H1 (cell line): ENCODE measurements around the gene ZIC1. TPM values are rescaled to one million over a fixed set of nuclear protein-coding genes. Genes with fewer than 3 reads are reported as not detected.

Experiments used
- CTBP2 ChIP-seq: IDR thresholded peaks from 2 replicates; pipeline ENCODE4 v1.7.0; 2011; ENCODE audit warnings: borderline replicate concordance, mild to moderate bottlenecking, moderate library complexity, mixed read lengths, low read length; ENCODE audit not compliant: insufficient read depth, insufficient read length
- CTCF ChIP-seq, 3 experiments: IDR thresholded peaks; 1 replicate in 2 of 3; 2 replicates in 1 of 3; pipeline versions ENCODE4 v1.5.1 to v1.6.1; 2011; ENCODE audit warnings: low read length in 3 of 3, mild to moderate bottlenecking in 3 of 3, inconsistent platforms in 2 of 3, low read depth in 1 of 3, moderate library complexity in 1 of 3; ENCODE audit not compliant: insufficient read depth in 1 of 3; ENCODE audit errors: control extremely low read depth in 1 of 3
- EZH2 ChIP-seq: fragments of 200-600 bp; sonication (generic); IDR thresholded peaks from 2 replicates; pipeline ENCODE4 v1.7.1; 2012; ENCODE audit warnings: low read depth, mild to moderate bottlenecking, moderate library complexity, low read length, inconsistent platforms; ENCODE audit not compliant: severe bottlenecking
- GABPA ChIP-seq: IDR thresholded peaks from 2 replicates; pipeline ENCODE4 v1.6.1; 2011; ENCODE audit warnings: mild to moderate bottlenecking, low read length, moderate library complexity, borderline replicate concordance; ENCODE audit not compliant: insufficient read depth
- RFX5 ChIP-seq: IDR thresholded peaks from 2 replicates; pipeline ENCODE4 v1.6.1; 2011; ENCODE audit warnings: low read depth, low read length, improper control_type of control experiment, borderline replicate concordance
- RNF2 ChIP-seq: fragments of 200-900, 300-1000 bp; sonication (generic); IDR thresholded peaks from 2 replicates; pipeline ENCODE4 v1.7.1; 2016; ENCODE audit warnings: borderline replicate concordance, low read depth, mild to moderate bottlenecking, antibody characterized with exemption, low read length; ENCODE audit not compliant: poor library complexity, severe bottlenecking; ENCODE audit errors: missing control alignments
- SRF ChIP-seq: IDR thresholded peaks from 2 replicates; pipeline ENCODE4 v1.6.1; 2011; ENCODE audit warnings: mild to moderate bottlenecking, low read depth, low read length, moderate library complexity
- SUZ12 ChIP-seq: fragments of 200-600 bp; sonication (generic); IDR thresholded peaks from 2 replicates; pipeline ENCODE4 v1.6.1; 2012; ENCODE audit warnings: mild to moderate bottlenecking, inconsistent platforms, low read length, moderate library complexity, mixed read lengths
- TBP ChIP-seq: IDR thresholded peaks from 2 replicates; pipeline ENCODE4 v1.6.1; 2011; ENCODE audit warnings: low read depth, low read length, improper control_type of control experiment
- YY1 ChIP-seq: IDR thresholded peaks from 2 replicates; pipeline ENCODE4 v1.6.1; 2011; ENCODE audit warnings: low read depth, mild to moderate bottlenecking, low read length
- polyA plus RNA-seq, 7 experiments: library from polyadenylated mRNA; depleted of rRNA in 3 of 7; stranded (reverse) in 5 of 7; unstranded in 2 of 7; fragments of >200 nt in 5 of 7; fragments of 200-250 nt in 2 of 7; gene quantifications; 1 replicate in 5 of 7; 2 replicates in 1 of 7; 4 replicates in 1 of 7; pipeline versions ENCODE4 v1.2.1 to v1.2.3, GENCODE V29; 2011 to 2013; ENCODE audit warnings: missing spikeins in 2 of 7, mixed read lengths in 2 of 7
- total RNA-seq: library from RNA; stranded (reverse); fragmentation: NEBNext Ultra II Directional; extraction: Animal tissue kit (Norgen Biotek cat#: 25700); gene quantifications from 2 replicates; pipeline ENCODE4 v1.2.1, GENCODE V29; 2021
- TF ChIP-seq, protein P1 (sequence below): IDR thresholded peaks from 2 replicates; pipeline ENCODE4 v1.6.1; 2012; ENCODE audit warnings: inconsistent platforms

The ZIC1 gene
- total and polyA plus RNA-seq, 2 of the 8 experiments (the other 6 are each of a cell fraction or from before 2014, with no cell fraction given), result 0.80 to 2.2 TPM

DNA sequence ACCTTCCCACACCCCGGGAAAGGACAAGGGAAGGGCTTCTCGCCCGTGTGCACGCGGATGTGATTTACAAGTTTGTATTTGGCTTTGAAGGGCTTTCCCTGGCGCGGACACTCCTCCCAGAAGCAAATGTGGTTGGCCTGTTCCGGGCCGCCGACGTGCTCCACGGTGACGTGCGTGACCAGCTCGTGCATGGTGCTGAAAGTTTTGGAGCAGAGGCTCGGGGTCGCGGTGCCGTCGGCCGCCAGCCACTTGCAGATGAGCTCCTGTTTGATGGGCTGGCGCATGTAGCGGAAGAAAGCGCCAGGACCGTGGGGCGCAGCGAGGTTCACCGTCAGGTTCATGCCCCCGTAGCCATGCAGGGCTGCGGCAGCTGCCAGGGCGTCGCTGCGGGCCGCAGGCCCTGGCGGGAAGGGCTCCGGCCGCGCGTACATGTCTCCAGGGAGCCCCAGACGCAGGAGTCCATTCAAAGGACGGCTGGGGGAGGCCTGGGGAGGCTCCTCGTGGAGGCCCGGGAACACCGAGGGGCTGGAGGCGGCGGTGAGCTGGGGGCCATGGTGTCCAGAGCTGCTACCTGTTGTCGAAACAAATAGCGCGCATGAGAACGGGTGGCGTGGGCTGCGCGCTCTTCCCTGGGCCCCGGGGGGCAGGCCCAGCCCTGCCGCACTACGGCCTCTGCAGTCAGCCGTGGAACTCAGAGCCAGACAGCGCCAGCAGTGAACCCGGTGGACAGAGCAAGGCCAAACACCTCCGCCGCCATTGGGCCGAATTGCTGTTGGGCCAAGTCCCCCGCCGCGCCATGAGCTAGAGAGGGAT is 13.1 kb upstream of the ZIC1 start (continued):
- TF ChIP-seq SRF, result no peak
- TF ChIP-seq TBP, result no peak
- TF ChIP-seq CTBP2, result peak; percentile 24
- peak; percentile 74; the same call in 1 of the 2 replicates for TF ChIP-seq YY1
- no peak for TF ChIP-seq GABPA
- TF ChIP-seq RFX5, result no peak
- TF ChIP-seq EZH2, result peak; percentile 99
- TF ChIP-seq RNF2, result peak; percentile 99
- TF ChIP-seq SUZ12, result peak; percentile 100
- no peak for TF ChIP-seq CTCF (IDR thresholded peaks at IDR 0.05; ENCODE audit: control extremely low read depth in 1 of 3, insufficient read depth in 1 of 3, low read depth in 1 of 3, low read length in 3 of 3)
- TF ChIP-seq, protein P1, sequence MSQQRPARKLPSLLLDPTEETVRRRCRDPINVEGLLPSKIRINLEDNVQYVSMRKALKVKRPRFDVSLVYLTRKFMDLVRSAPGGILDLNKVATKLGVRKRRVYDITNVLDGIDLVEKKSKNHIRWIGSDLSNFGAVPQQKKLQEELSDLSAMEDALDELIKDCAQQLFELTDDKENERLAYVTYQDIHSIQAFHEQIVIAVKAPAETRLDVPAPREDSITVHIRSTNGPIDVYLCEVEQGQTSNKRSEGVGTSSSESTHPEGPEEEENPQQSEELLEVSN, result peak; percentile 44; the same call in 1 of the 2 replicates
